Measurements from ENCODE around the gene ZBTB20.
"Not testable (repeated sequence)": the region's sequence is repeated elsewhere in the genome, so short reads cannot be mapped to it uniquely, and the experiment has no call there.

ZBTB20 gene

GRCh38 chr3:115147329-115148141 lies 447 bp upstream of the ZBTB20 start:
- peak; percentile 96 for DNase-seq (ENCODE audit: low spot score)

- peak; percentile 59 for DNase-seq (ENCODE audit: low spot score)
Measured at GRCh38 chr3:115146032-115146417, 1.1 kb downstream of the ZBTB20 start.

GRCh38 chr3:115141033-115141757 lies 5.9 kb downstream of the ZBTB20 start:
- no peak for DNase-seq (ENCODE audit: low spot score)

GRCh38 chr3:115139072-115139471 lies 8.0 kb downstream of the ZBTB20 start:
- no peak for DNase-seq (ENCODE audit: low spot score)

GRCh38 chr3:115134648-115135347 lies 12.3 kb downstream of the ZBTB20 start:
- no peak for DNase-seq (ENCODE audit: low spot score)

GRCh38 chr3:115127208-115127607 lies 19.9 kb downstream of the ZBTB20 start:
- no peak for DNase-seq (ENCODE audit: low spot score)

GRCh38 chr3:115120597-115120996 lies 26.5 kb downstream of the ZBTB20 start:
- DNase-seq (ENCODE audit: low spot score), result no peak

- DNase-seq (ENCODE audit: low spot score), result peak; percentile 36
Measured at GRCh38 chr3:115113367-115113766, 33.7 kb downstream of the ZBTB20 start.

- DNase-seq (ENCODE audit: low spot score), result peak; percentile 6
Measured at GRCh38 chr3:115111632-115112031, 35.5 kb downstream of the ZBTB20 start.

GRCh38 chr3:115110830-115111229 lies 36.3 kb downstream of the ZBTB20 start:
- no peak for DNase-seq (ENCODE audit: low spot score)

GRCh38 chr3:115110066-115110465 lies 37.0 kb downstream of the ZBTB20 start:
- not testable (repeated sequence) for DNase-seq (ENCODE audit: low spot score)

- no peak for DNase-seq (ENCODE audit: low spot score)
Measured at GRCh38 chr3:115108614-115109013, 38.5 kb downstream of the ZBTB20 start.

- DNase-seq (ENCODE audit: low spot score), result no peak
Measured at GRCh38 chr3:115102046-115102445, 45.0 kb downstream of the ZBTB20 start.

- no peak for DNase-seq (ENCODE audit: low spot score)
Measured at GRCh38 chr3:115100806-115101205, 46.3 kb downstream of the ZBTB20 start.

- DNase-seq (ENCODE audit: low spot score), result peak; percentile 24
Measured at GRCh38 chr3:115099986-115100571, 47.0 kb downstream of the ZBTB20 start.

- no peak for DNase-seq (ENCODE audit: low spot score)
Measured at GRCh38 chr3:115099134-115099985, 47.7 kb downstream of the ZBTB20 start.

- no peak for DNase-seq (ENCODE audit: low spot score)
Measured at GRCh38 chr3:115098354-115099073, 48.6 kb downstream of the ZBTB20 start.

- DNase-seq (ENCODE audit: low spot score), result no peak
Measured at GRCh38 chr3:115095236-115095635, 51.9 kb downstream of the ZBTB20 start.

- DNase-seq (ENCODE audit: low spot score), result peak; percentile 70
Measured at GRCh38 chr3:115092220-115092791, 54.8 kb downstream of the ZBTB20 start.

GRCh38 chr3:115090712-115091111 lies 56.4 kb downstream of the ZBTB20 start:
- DNase-seq (ENCODE audit: low spot score), result no peak
